ENCODE measurements around the gene SYN1. TPM values are rescaled to one million over a fixed set of nuclear protein-coding genes. Genes with fewer than 3 reads are reported as not detected.

Gene SYN1
- total RNA-seq, 1 donor from 2014 or later, result 5.3 TPM

DNA sequence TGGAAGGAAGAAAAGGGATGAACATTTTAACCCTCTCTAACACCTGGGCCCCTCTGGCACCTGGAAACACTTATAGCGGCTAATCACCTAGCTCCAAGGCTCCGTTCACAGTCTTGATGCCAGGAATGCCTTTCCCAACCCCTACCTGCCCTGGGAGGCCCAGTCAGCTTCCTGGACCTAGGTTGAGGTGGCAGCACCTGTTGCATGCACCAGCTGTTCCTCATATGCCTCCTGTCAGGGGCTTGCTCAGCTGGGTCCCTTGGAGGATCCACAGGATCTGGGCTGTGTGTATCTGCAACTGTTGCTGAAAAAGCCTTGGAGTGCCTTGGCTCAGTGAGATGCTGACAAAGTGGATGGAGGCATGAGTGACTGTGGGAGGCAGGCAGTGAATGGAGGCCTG, 5.7 kb upstream of the SYN1 start:
- no peak overlapping the region for H3K4me3 Mint-ChIP-seq (ENCODE audit: low read depth)
- no peak for TF ChIP-seq CTCF (IDR thresholded peaks at IDR 0.05; ENCODE audit: unreplicated experiment)
- H3K27me3 Mint-ChIP-seq, result peaks cover 29% of the 10 kb centered on the region
- H3K27ac Mint-ChIP-seq, result no peak overlapping the region
- H3K4me1 Mint-ChIP-seq (ENCODE audit: low read depth), result no peaks in the 10 kb centered on the region
- no peak for DNase-seq (ENCODE audit: low spot score, unreplicated experiment)
- peaks cover 2% of the 10 kb centered on the region for H3K36me3 Mint-ChIP-seq (ENCODE audit: insufficient read depth)
- H3K9me3 Mint-ChIP-seq (ENCODE audit: low read depth), result peaks cover 3% of the 10 kb centered on the region

DNA sequence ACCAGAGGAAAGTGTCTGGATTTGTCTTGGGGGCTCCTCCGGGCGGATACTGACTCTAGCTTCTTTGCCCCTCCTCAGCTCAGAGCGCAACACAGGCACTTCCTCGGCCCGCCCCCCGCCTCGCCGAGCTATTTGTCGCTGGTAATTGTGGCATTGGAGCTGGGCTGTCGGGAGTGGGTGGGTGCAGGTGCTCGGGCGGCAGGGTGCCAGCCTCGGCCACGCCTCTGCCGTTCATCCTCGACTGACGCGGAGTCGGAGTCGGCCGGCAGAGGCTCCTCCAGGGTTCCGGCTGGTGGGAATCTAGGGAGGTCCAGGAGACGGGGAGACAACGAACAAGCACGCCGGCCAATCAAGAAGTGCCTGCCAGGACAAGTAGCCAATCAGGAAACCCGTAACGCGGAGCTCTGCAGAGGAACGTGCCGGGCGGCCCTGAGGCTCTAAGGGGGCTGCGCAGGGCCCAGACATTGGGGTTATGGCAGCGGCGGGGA, 3.9 kb upstream of the SYN1 start:
- DNase-seq (ENCODE audit: low spot score, unreplicated experiment), result no peak
- peaks cover 2% of the 10 kb centered on the region for H3K36me3 Mint-ChIP-seq (ENCODE audit: insufficient read depth)

DNA sequence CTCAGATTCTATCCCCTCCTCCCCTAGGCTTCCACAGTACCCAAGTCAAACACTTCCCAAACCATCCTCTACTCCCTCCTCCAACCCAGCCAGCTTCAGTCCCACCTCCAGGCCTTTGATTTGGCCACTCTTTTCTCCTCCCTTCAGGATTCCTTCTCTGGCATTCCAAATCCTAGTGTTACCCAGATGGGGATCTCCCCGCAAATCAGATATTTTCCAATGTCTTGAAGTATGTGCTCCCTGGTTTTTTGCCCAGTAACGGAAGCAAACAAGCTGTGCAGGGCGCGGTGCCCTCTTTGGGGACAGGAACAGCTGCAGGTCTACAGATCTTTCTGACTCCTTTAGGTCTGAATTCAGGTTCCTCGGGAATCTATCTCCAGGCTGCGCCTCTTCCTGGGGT, 2.2 kb upstream of the SYN1 start:
- H3K27ac Mint-ChIP-seq, result no peak overlapping the region
- peaks cover 15% of the 10 kb centered on the region for H3K9me3 Mint-ChIP-seq (ENCODE audit: low read depth)
- no peaks in the 10 kb centered on the region for H3K4me1 Mint-ChIP-seq (ENCODE audit: low read depth)
- TF ChIP-seq CTCF (IDR thresholded peaks at IDR 0.05; ENCODE audit: unreplicated experiment), result no peak
- H3K27me3 Mint-ChIP-seq, result peaks cover 45% of the 10 kb centered on the region
- H3K36me3 Mint-ChIP-seq (ENCODE audit: insufficient read depth), result no peaks in the 10 kb centered on the region
- DNase-seq (ENCODE audit: low spot score, unreplicated experiment), result no peak
- no peak overlapping the region for H3K4me3 Mint-ChIP-seq (ENCODE audit: low read depth)

More for the DNA sequence above, 3.9 kb upstream of the SYN1 start:
- peak overlapping the region; percentile 72 for H3K4me3 Mint-ChIP-seq (ENCODE audit: low read depth)
- peaks cover 6% of the 10 kb centered on the region for H3K9me3 Mint-ChIP-seq (ENCODE audit: low read depth)
- H3K27me3 Mint-ChIP-seq, result peaks cover 34% of the 10 kb centered on the region
- H3K27ac Mint-ChIP-seq, result no peak overlapping the region
- TF ChIP-seq CTCF (IDR thresholded peaks at IDR 0.05; ENCODE audit: unreplicated experiment), result no peak
- no peaks in the 10 kb centered on the region for H3K4me1 Mint-ChIP-seq (ENCODE audit: low read depth)

GRCh38 chrX:47620303-47620685, 637 bp upstream of the SYN1 start:
- Mint-ChIP-seq H3K4me3 (ENCODE audit: low read depth) (no peak overlapping the region), H3K4me1 (ENCODE audit: low read depth) (no peaks in the 10 kb centered on the region), H3K27ac (no peak overlapping the region), H3K36me3 (ENCODE audit: insufficient read depth) (no peaks in the 10 kb centered on the region), H3K27me3 (peaks cover 52% of the 10 kb centered on the region), H3K9me3 (ENCODE audit: low read depth) (peaks cover 21% of the 10 kb centered on the region)
- no peak for DNase-seq (ENCODE audit: low spot score, unreplicated experiment)
- no peak for TF ChIP-seq CTCF (IDR thresholded peaks at IDR 0.05; ENCODE audit: unreplicated experiment)

DNA sequence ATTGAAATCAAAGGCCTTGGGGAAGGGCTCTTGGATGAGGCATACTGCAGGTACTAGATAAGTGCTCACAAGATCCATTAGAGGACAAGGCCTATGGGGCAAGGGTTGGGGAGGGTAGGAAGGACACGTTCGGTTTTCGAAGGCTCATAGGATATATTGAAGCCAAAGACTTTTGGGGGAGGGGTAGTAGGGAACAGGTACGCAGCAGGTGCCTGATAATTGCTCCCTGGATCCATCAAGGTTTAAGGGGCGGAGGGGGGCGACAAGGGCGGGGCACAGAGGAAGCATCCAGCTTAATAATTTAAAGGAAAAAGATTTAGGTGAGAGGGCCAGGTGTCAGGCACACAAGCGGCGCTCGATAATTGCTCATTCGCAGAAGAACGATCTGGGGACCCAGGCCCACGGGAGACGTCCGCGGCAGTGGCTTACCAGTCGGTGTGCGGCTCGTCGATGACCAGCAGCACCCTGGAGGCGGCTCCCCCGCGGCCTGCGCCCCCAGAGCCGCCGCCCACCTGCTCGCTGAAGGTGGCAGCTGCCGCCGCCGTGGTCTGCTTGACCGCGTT, 653 bp downstream of the SYN1 start:
- DNase-seq (ENCODE audit: low spot score, unreplicated experiment), result no peak
- Mint-ChIP-seq H3K27ac (no peak overlapping the region), H3K4me3 (ENCODE audit: low read depth) (peak overlapping the region; percentile 34), H3K9me3 (ENCODE audit: low read depth) (peaks cover 19% of the 10 kb centered on the region), H3K36me3 (ENCODE audit: insufficient read depth) (no peaks in the 10 kb centered on the region), H3K27me3 (peaks cover 49% of the 10 kb centered on the region), H3K4me1 (ENCODE audit: low read depth) (no peaks in the 10 kb centered on the region)
- no peak for TF ChIP-seq CTCF (IDR thresholded peaks at IDR 0.05; ENCODE audit: unreplicated experiment)
